ENCODE measurements around the gene RAB40B. TPM values are rescaled to one million over a fixed set of nuclear protein-coding genes. Genes with fewer than 3 reads are reported as not detected.

Gene RAB40B
- total RNA-seq, 1 experiment from 2014 or later = 22.1 TPM

DNA sequence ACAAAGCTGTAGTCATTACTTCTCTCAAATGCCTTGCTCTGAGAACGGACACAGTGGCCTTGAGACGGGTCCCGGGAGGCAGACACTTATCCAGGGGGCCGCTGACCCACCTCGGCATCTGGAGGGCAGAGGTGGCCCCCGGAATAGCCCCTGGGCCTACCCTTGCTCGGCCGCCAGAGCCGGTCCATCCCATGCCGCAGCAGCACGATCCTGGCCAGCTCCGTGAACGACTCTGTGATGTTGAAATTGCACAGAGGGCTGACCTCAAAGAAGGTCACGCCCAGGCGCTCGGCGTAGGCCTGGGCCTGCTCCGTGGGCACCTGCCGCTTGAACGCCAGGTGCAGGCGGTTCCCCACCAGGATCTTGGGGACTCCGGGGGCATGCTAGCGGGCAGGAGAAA is 40.2 kb downstream of the RAB40B start:
- Histone ChIP-seq H3K4me2 (ENCODE audit: low read length) (no peak overlapping the region), H3K79me2 (ENCODE audit: insufficient read depth, low read length) (no peaks in the 10 kb centered on the region), H3K9me2 (ENCODE audit: insufficient read depth) (no peaks in the 10 kb centered on the region), H2AFZ (ENCODE audit: low read depth, low read length, poor library complexity, severe bottlenecking) (no peak overlapping the region), H3K4me3 (replicated peaks in 1 of 2; ENCODE audit: low read depth in 1 of 2, low read length in 2 of 2) (no peak overlapping the region), H3K9ac (ENCODE audit: low read length) (no peak overlapping the region), H3K36me3 (ENCODE audit: control insufficient read depth in 1 of 2, insufficient read depth in 2 of 2, low read length in 2 of 2) (no peaks in the 10 kb centered on the region), H3K4me1 (ENCODE audit: control insufficient read depth in 1 of 2, insufficient read depth in 2 of 2, low read length in 2 of 2) (no peaks in the 10 kb centered on the region), H4K20me1 (ENCODE audit: insufficient read depth) (no peaks in the 10 kb centered on the region), H3K27ac (ENCODE audit: low read depth, low read length) (no peak overlapping the region), H3K27me3 (ENCODE audit: insufficient read depth, low read length) (no peaks in the 10 kb centered on the region), H3K9me3 (ENCODE audit: control insufficient read depth in 1 of 2, insufficient read depth in 1 of 2, low read depth in 1 of 2, low read length in 2 of 2) (peaks cover 0 to 5% of the 10 kb centered on the region in 2 experiments; a peak in 1 of 4 replicates)
- intact Hi-C loops (cut with micrococcal nuclease) = no loop called here
- ChIA-PET CTCF (no interaction called here), POLR2A (no interaction called here), RAD21 (ENCODE audit: low non-redundant PET in 1 of 2, low total read pairs in 2 of 2, uncharacterized antibody in 2 of 2, unreplicated experiment in 2 of 2) (no interaction called here)
- DNase-seq (ENCODE audit: low read depth, low spot score) (no peak), ATAC-seq (no peak)
- TF ChIP-seq TCF7L2 (IDR thresholded peaks at IDR 0.05; ENCODE audit: borderline replicate concordance, extremely low read depth, insufficient read depth, insufficient read length) (no peak), YY1 (IDR thresholded peaks at IDR 0.05; ENCODE audit: extremely low read depth, insufficient replicate concordance, low read depth, low read length) (no peak), SRF (IDR thresholded peaks at IDR 0.05; ENCODE audit: low read depth) (no peak), JUND (IDR thresholded peaks at IDR 0.05) (no peak), ZNF274 (IDR thresholded peaks at IDR 0.05; ENCODE audit: low read depth, low read length) (no peak), SIN3A (IDR thresholded peaks at IDR 0.05; ENCODE audit: low read depth) (no peak)
- TF ChIP-seq, protein P1, sequence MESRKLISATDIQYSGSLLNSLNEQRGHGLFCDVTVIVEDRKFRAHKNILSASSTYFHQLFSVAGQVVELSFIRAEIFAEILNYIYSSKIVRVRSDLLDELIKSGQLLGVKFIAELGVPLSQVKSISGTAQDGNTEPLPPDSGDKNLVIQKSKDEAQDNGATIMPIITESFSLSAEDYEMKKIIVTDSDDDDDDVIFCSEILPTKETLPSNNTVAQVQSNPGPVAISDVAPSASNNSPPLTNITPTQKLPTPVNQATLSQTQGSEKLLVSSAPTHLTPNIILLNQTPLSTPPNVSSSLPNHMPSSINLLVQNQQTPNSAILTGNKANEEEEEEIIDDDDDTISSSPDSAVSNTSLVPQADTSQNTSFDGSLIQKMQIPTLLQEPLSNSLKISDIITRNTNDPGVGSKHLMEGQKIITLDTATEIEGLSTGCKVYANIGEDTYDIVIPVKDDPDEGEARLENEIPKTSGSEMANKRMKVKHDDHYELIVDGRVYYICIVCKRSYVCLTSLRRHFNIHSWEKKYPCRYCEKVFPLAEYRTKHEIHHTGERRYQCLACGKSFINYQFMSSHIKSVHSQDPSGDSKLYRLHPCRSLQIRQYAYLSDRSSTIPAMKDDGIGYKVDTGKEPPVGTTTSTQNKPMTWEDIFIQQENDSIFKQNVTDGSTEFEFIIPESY (IDR thresholded peaks at IDR 0.05; ENCODE audit: extremely low read depth, insufficient replicate concordance, low read length) = no peak
- TF ChIP-seq, protein P2, sequence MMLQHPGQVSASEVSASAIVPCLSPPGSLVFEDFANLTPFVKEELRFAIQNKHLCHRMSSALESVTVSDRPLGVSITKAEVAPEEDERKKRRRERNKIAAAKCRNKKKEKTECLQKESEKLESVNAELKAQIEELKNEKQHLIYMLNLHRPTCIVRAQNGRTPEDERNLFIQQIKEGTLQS (IDR thresholded peaks at IDR 0.05) = no peak
- TF ChIP-seq, protein P3, sequence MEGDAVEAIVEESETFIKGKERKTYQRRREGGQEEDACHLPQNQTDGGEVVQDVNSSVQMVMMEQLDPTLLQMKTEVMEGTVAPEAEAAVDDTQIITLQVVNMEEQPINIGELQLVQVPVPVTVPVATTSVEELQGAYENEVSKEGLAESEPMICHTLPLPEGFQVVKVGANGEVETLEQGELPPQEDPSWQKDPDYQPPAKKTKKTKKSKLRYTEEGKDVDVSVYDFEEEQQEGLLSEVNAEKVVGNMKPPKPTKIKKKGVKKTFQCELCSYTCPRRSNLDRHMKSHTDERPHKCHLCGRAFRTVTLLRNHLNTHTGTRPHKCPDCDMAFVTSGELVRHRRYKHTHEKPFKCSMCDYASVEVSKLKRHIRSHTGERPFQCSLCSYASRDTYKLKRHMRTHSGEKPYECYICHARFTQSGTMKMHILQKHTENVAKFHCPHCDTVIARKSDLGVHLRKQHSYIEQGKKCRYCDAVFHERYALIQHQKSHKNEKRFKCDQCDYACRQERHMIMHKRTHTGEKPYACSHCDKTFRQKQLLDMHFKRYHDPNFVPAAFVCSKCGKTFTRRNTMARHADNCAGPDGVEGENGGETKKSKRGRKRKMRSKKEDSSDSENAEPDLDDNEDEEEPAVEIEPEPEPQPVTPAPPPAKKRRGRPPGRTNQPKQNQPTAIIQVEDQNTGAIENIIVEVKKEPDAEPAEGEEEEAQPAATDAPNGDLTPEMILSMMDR (IDR thresholded peaks at IDR 0.05 in 2 of 3, conservative IDR thresholded peaks at IDR 0.05 in 1 of 3; ENCODE audit: borderline replicate concordance in 1 of 3, insufficient read depth in 1 of 3, low read depth in 2 of 3, low read length in 2 of 3) = no peak
- no TSS peak for BruUV-seq (replicated peaks)
